RWPE2 (cell line): Measurements from ENCODE around the gene RNASE8.

Experiments used
- ATAC-seq: fragments of 200-7000 bp; cut with Tn5 transposase; 3 replicates; pipeline ENCODE4 v1.9.1; 2021; ENCODE audit warnings: low read depth
- DNase-seq: peaks from one replicate; pipeline ENCODE4 v3.0.0-alpha.2; 2020; ENCODE audit warnings: low spot score
- H3K27ac ChIP-seq: fragments of 450-650 bp; 2 replicates; pipeline ENCODE4 v1.5.1; 2017; ENCODE audit warnings: mild to moderate bottlenecking; ENCODE audit not compliant: poor library complexity, severe bottlenecking
- H3K27me3 ChIP-seq: fragments of 250-450 bp; sonication (Bioruptor Pico); 2 replicates; pipeline ENCODE4 v1.5.1; 2021; ENCODE audit warnings: mild to moderate bottlenecking, moderate library complexity; ENCODE audit not compliant: insufficient read depth, poor library complexity, severe bottlenecking
- H3K36me3 ChIP-seq: fragments of 250-450 bp; sonication (Bioruptor Pico); 2 replicates; pipeline ENCODE4 v1.5.1; 2020; ENCODE audit warnings: low read depth, mild to moderate bottlenecking, moderate library complexity
- H3K4me1 ChIP-seq: fragments of 250-450 bp; sonication (Bioruptor Pico); 2 replicates; pipeline ENCODE4 v1.5.1; 2021; ENCODE audit warnings: mild to moderate bottlenecking, moderate library complexity; ENCODE audit not compliant: insufficient read depth, poor library complexity, severe bottlenecking
- H3K4me3 ChIP-seq: fragments of 250-450 bp; sonication (Bioruptor Pico); 2 replicates; pipeline ENCODE4 v1.5.1; 2021; ENCODE audit warnings: mild to moderate bottlenecking, moderate library complexity; ENCODE audit not compliant: severe bottlenecking
- H3K9me3 ChIP-seq: fragments of 250-450 bp; sonication (Bioruptor Pico); 2 replicates; pipeline ENCODE4 v1.5.1; 2021; ENCODE audit warnings: mild to moderate bottlenecking, moderate library complexity; ENCODE audit not compliant: severe bottlenecking
- CTCF ChIP-seq: fragments of 450-650 bp; IDR thresholded peaks from one replicate; pipeline ENCODE4 v1.5.1; 2017; ENCODE audit warnings: mild to moderate bottlenecking, moderate library complexity; ENCODE audit not compliant: poor library complexity, severe bottlenecking

RNASE8 gene

GRCh38 chr14:21029917-21030316 is 27.7 kb upstream of the RNASE8 start, which contains the start of gene TPPP2:
TPPP2 (plus strand) TSS chr14:21030217; CDS start chr14:21030582, 365 bp downstream.
- TF ChIP-seq CTCF = no peak
- no peak within 1 kb of the TSS for H3K27ac ChIP-seq
- ATAC-seq (no peak), DNase-seq (no peak)
- H3K4me3 ChIP-seq = no peak within 1 kb of the TSS
- H3K4me1 ChIP-seq = no peaks in the 10 kb centered on the region
- H3K36me3 ChIP-seq = no peaks in the 10 kb centered on the region
- H3K27me3 ChIP-seq = no peaks in the 10 kb centered on the region
- H3K9me3 ChIP-seq = no peaks in the 10 kb centered on the region

GRCh38 chr14:21030531-21030930 is 27.1 kb upstream of the RNASE8 start:
- Histone ChIP-seq H3K4me1 (no peaks in the 10 kb centered on the region), H3K27me3 (no peaks in the 10 kb centered on the region), H3K4me3 (no peak overlapping the region), H3K36me3 (no peaks in the 10 kb centered on the region), H3K9me3 (no peaks in the 10 kb centered on the region), H3K27ac (no peak overlapping the region)
- no peak for ATAC-seq
- no peak for DNase-seq
- TF ChIP-seq CTCF = no peak

GRCh38 chr14:21032326-21033132 is 25.1 kb upstream of the RNASE8 start:
- Histone ChIP-seq H3K9me3 (no peaks in the 10 kb centered on the region), H3K27ac (no peak overlapping the region), H3K4me1 (no peaks in the 10 kb centered on the region), H3K36me3 (no peaks in the 10 kb centered on the region), H3K27me3 (no peaks in the 10 kb centered on the region), H3K4me3 (no peak overlapping the region)
- DNase-seq (no peak), ATAC-seq (no peak)
- TF ChIP-seq CTCF = no peak

GRCh38 chr14:21033133-21033698 is 24.4 kb upstream of the RNASE8 start:
- no peak for TF ChIP-seq CTCF
- Histone ChIP-seq H3K27ac (no peak overlapping the region), H3K27me3 (no peaks in the 10 kb centered on the region), H3K9me3 (no peaks in the 10 kb centered on the region), H3K4me1 (no peaks in the 10 kb centered on the region), H3K4me3 (no peak overlapping the region), H3K36me3 (no peaks in the 10 kb centered on the region)
- DNase-seq = no peak
- no peak for ATAC-seq

GRCh38 chr14:21034707-21035106 is 22.9 kb upstream of the RNASE8 start, which contains the start of gene RNASE13:
RNASE13 (minus strand) TSS chr14:21034807; CDS start chr14:21034288, 519 bp downstream.
- Histone ChIP-seq H3K4me1 (peaks cover 1% of the 10 kb centered on the region), H3K27ac (no peak within 1 kb of the TSS), H3K4me3 (no peak within 1 kb of the TSS), H3K36me3 (no peaks in the 10 kb centered on the region), H3K27me3 (no peaks in the 10 kb centered on the region), H3K9me3 (no peaks in the 10 kb centered on the region)
- no peak for ATAC-seq
- DNase-seq = no peak
- no peak for TF ChIP-seq CTCF
